ENCODE results near the gene SPEN. TPM values are rescaled to one million over a fixed set of nuclear protein-coding genes. Genes with fewer than 3 reads are reported as not detected.

The SPEN gene
- total and polyA plus RNA-seq, 2 of the 13 experiments (the other 11 are each of a cell fraction or from before 2014, with no cell fraction given), result 4.8 to 14.0 TPM

GRCh38 chr1:15834406-15835204 is 12.9 kb upstream of the SPEN start (continued):
- TF ChIP-seq NCOA2 (CRISPR knock-in tag; IDR thresholded peaks at IDR 0.05) (0 out of 2 replicates have a peak, but pooled peaks have one; percentile 21), ZSCAN22 (CRISPR knock-in tag; IDR thresholded peaks at IDR 0.05) (no peak), IKZF4 (CRISPR knock-in tag; IDR thresholded peaks at IDR 0.05; ENCODE audit: borderline replicate concordance, low read depth, not compliant biosample characterization) (peak; percentile 68), ZFP1 (CRISPR knock-in tag; IDR thresholded peaks at IDR 0.05) (no peak), ZNF468 (CRISPR knock-in tag; IDR thresholded peaks at IDR 0.05) (no peak), MLX (CRISPR knock-in tag; IDR thresholded peaks at IDR 0.05) (0 out of 2 replicates have a peak, but pooled peaks have one; percentile 16), ZNF484 (CRISPR knock-in tag; IDR thresholded peaks at IDR 0.05; ENCODE audit: borderline replicate concordance, low read depth) (no peak), TEAD3 (CRISPR knock-in tag; optimal IDR thresholded peaks at IDR 0.05; ENCODE audit: borderline replicate concordance) (peak; percentile 23), ZBTB39 (CRISPR knock-in tag; IDR thresholded peaks at IDR 0.05) (no peak), SRSF9 (IDR thresholded peaks at IDR 0.05; ENCODE audit: borderline replicate concordance, insufficient read depth, low read depth, low read length, poor library complexity, severe bottlenecking) (no peak), BHLHE40 (IDR thresholded peaks at IDR 0.05; ENCODE audit: low read length) (no peak; the same call in none of the 2 replicates), ESRRA (CRISPR knock-in tag; IDR thresholded peaks at IDR 0.05; ENCODE audit: low read depth) (peak; percentile 76), ZNF12 (CRISPR knock-in tag; IDR thresholded peaks at IDR 0.05) (0 out of 2 replicates have a peak, but pooled peaks have one; percentile 34), AGO1 (IDR thresholded peaks at IDR 0.05; ENCODE audit: low read depth, low read length, poor library complexity, severe bottlenecking) (no peak), MTA1 (CRISPR knock-in tag; IDR thresholded peaks at IDR 0.05; ENCODE audit: borderline replicate concordance) (no peak), GTF2F1 (IDR thresholded peaks at IDR 0.05; ENCODE audit: low read length) (no peak), TARDBP (CRISPR knock-in tag; IDR thresholded peaks at IDR 0.05) (peak; percentile 70), NCOA5 (CRISPR knock-in tag; IDR thresholded peaks at IDR 0.05) (0 out of 2 replicates have a peak, but pooled peaks have one; percentile 47), ZFP36L1 (CRISPR knock-in tag; IDR thresholded peaks at IDR 0.05) (peak; percentile 72; the same call in 1 of the 2 replicates), LRRFIP1 (CRISPR knock-in tag; conservative IDR thresholded peaks at IDR 0.05) (no peak; the same call in 1 of the 2 replicates), ZNF704 (CRISPR knock-in tag; IDR thresholded peaks at IDR 0.05; ENCODE audit: borderline replicate concordance) (peak; percentile 20; the same call in 1 of the 2 replicates), MAX (IDR thresholded peaks at IDR 0.05) (peak; percentile 94), NPAS2 (CRISPR knock-in tag; IDR thresholded peaks at IDR 0.05; ENCODE audit: borderline replicate concordance) (no peak)
